Measurements from ENCODE around the gene EPB41L1. TPM values are rescaled to one million over a fixed set of nuclear protein-coding genes. Genes with fewer than 3 reads are reported as not detected.

EPB41L1 gene
- total RNA-seq, 4 donors from 2014 or later = 27.7 to 53.8 (median 34.4) TPM

DNA sequence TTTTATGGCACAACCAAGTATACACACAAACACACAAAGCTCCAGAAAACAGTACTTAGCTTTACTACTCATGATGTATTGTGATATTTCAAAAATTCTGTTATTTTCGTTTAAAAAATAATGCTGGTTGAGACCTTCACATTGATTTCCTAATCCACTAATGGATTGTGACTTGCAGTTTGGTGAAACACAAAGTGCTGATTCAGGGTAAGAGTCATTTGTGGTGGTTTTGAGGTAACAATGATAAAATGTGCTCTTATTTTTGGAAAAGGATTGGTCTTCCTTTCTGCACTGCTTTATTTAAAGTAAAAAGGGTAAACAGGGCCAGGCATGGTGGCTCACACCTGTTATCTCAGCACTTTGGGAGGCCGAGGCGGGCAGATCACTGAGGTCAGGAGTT lies 83.6 kb downstream of the EPB41L1 start:
- no peaks in the 10 kb centered on the region for H3K9me3 ChIP-seq
- intact Hi-C loops (cut with DNase I) = no loop called here
- no peak overlapping the region for H3K27ac ChIP-seq (replicated peaks in 1 of 4)
- TF ChIP-seq EP300 (IDR thresholded peaks at IDR 0.05) = no peak
- no peak for TF ChIP-seq POLR2AphosphoS5 (IDR thresholded peaks at IDR 0.05)
- TF ChIP-seq POLR2A (IDR thresholded peaks at IDR 0.05; ENCODE audit: low read depth) = no peak
- TF ChIP-seq, protein P1, sequence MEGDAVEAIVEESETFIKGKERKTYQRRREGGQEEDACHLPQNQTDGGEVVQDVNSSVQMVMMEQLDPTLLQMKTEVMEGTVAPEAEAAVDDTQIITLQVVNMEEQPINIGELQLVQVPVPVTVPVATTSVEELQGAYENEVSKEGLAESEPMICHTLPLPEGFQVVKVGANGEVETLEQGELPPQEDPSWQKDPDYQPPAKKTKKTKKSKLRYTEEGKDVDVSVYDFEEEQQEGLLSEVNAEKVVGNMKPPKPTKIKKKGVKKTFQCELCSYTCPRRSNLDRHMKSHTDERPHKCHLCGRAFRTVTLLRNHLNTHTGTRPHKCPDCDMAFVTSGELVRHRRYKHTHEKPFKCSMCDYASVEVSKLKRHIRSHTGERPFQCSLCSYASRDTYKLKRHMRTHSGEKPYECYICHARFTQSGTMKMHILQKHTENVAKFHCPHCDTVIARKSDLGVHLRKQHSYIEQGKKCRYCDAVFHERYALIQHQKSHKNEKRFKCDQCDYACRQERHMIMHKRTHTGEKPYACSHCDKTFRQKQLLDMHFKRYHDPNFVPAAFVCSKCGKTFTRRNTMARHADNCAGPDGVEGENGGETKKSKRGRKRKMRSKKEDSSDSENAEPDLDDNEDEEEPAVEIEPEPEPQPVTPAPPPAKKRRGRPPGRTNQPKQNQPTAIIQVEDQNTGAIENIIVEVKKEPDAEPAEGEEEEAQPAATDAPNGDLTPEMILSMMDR (IDR thresholded peaks at IDR 0.05) = no peak
- no peaks in the 10 kb centered on the region for H3K27me3 ChIP-seq
- no peak for DNase-seq (ENCODE audit: extremely low spot score)
- 81% methylated on average over 3 of the region's 3 CpGs for WGBS
- H3K36me3 ChIP-seq = peaks cover 12 to 40% (median 30%) of the 10 kb centered on the region in 4 donors
- no peak overlapping the region for H3K4me3 ChIP-seq
- H3K4me1 ChIP-seq = peaks cover 25 to 49% (median 29%) of the 10 kb centered on the region in 4 donors

DNA sequence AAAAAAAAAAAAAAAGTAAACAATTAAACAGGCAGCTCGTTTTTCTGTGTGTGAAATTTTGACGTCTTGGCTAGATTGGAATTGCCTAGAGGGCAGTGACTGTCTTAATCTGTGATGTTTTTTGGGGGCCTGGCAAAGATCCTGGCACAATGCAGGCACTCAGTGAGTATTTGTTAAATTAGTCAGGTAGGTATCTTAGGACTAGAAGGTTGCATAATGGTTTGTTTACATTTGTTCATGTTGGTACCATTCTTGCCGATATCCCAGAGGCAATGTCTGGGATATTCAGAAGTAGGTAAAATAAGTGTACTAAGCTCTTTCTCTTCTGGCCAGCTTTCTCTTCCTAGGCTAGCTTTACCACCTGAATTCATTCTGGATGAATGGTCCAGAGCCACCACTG lies 84.2 kb downstream of the EPB41L1 start:
- H3K4me1 ChIP-seq = peaks cover 25 to 49% (median 29%) of the 10 kb centered on the region in 4 donors
- DNase-seq (ENCODE audit: extremely low spot score) = no peak
- WGBS = 44% methylated on average over 3 of the region's 3 CpGs
- no peaks in the 10 kb centered on the region for H3K9me3 ChIP-seq
- H3K27me3 ChIP-seq = no peaks in the 10 kb centered on the region
- H3K36me3 ChIP-seq = peaks cover 17 to 46% (median 34%) of the 10 kb centered on the region in 4 donors
- H3K4me3 ChIP-seq = no peak overlapping the region
- no peak overlapping the region for H3K27ac ChIP-seq (replicated peaks in 1 of 4)
- intact Hi-C loops (cut with DNase I) = no loop called here
- TF ChIP-seq POLR2AphosphoS5 (IDR thresholded peaks at IDR 0.05) (no peak), EP300 (IDR thresholded peaks at IDR 0.05) (no peak), POLR2A (IDR thresholded peaks at IDR 0.05; ENCODE audit: low read depth) (no peak)
- TF ChIP-seq, protein P1 (IDR thresholded peaks at IDR 0.05) = no peak

DNA sequence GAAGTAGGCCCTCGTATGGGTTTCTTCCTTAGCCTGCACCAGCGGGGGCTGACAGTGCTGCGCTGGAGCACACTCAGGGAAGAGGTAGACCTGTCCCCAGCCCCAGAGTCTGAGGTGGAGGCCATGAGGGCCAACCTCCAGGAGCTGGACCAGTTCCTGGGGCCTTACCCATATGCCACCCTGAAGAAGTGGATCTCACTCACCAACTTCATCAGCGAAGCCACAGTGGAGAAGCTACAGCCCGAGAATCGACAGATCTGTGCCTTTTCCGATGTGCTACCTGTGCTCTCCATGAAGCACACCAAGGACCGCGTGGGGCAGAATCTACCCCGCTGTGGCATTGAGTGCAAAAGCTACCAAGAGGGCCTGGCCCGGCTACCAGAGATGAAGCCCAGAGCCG lies 85.5 kb downstream of the EPB41L1 start:
- Histone ChIP-seq H3K36me3 (peaks cover 30 to 59% (median 47%) of the 10 kb centered on the region in 4 donors), H3K27me3 (no peaks in the 10 kb centered on the region), H3K4me3 (no peak overlapping the region), H3K27ac (replicated peaks in 1 of 4) (no peak overlapping the region), H3K4me1 (peaks cover 25 to 47% (median 29%) of the 10 kb centered on the region in 4 donors), H3K9me3 (no peaks in the 10 kb centered on the region)
- no peak for DNase-seq (ENCODE audit: extremely low spot score)
- TF ChIP-seq, protein P1 (IDR thresholded peaks at IDR 0.05) = no peak
- TF ChIP-seq EP300 (IDR thresholded peaks at IDR 0.05) (no peak), POLR2A (IDR thresholded peaks at IDR 0.05; ENCODE audit: low read depth) (no peak), POLR2AphosphoS5 (IDR thresholded peaks at IDR 0.05) (no peak)
- WGBS = 75% methylated on average over 3 of the region's 12 CpGs
- intact Hi-C loops (cut with DNase I) = no loop called here

DNA sequence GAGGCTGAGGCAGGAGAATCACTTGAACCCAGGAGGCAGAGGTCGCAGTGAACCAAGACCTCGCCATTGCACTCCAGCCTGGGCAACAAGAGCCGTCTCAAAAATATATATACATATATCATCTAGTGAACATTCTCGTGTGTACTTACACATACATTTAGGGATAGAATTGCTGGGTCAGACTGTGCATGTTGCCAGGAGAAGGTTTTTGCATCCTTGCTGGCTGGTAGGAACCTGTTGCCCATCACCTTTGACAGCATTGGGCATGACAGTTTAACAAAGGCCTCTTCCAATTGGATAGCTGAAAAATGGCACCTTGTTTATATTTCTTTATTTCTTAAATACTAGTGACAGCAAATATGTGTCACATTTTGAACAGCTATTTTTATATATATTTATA lies 87.1 kb downstream of the EPB41L1 start:
- intact Hi-C loops (cut with DNase I) = no loop called here
- TF ChIP-seq EP300 (IDR thresholded peaks at IDR 0.05) (no peak), POLR2AphosphoS5 (IDR thresholded peaks at IDR 0.05) (no peak), POLR2A (IDR thresholded peaks at IDR 0.05; ENCODE audit: low read depth) (no peak)
- TF ChIP-seq, protein P1 (IDR thresholded peaks at IDR 0.05) = no peak
- Histone ChIP-seq H3K9me3 (no peaks in the 10 kb centered on the region), H3K27me3 (no peaks in the 10 kb centered on the region), H3K27ac (replicated peaks in 1 of 4) (no peak overlapping the region), H3K36me3 (peaks cover 46 to 75% (median 63%) of the 10 kb centered on the region in 4 donors), H3K4me3 (no peak overlapping the region), H3K4me1 (peaks cover 20 to 36% (median 23%) of the 10 kb centered on the region in 4 donors)
- 88% methylated on average over 4 of the region's 4 CpGs for WGBS
- no peak for DNase-seq (ENCODE audit: extremely low spot score)

DNA sequence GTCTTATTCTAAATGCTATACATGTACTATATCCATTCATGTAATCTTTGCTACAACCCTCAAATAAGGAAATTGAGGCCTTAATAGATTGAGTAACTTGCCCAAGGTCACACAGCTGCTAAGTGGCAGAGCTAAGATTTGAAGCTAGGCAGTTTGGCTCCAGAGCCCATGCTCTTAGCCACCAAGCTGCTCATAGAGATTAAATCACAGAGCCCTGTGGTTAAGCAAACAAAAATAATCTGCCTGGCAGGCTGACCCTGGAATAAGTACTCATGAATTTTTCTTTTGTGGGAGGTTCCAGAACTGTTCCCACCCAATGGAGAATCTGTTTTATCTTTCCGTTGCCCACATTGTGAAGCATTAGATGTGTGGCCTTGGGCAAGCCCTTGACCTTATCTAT lies 89.2 kb downstream of the EPB41L1 start:
- Histone ChIP-seq H3K27ac (replicated peaks in 1 of 4) (no peak overlapping the region), H3K27me3 (no peaks in the 10 kb centered on the region), H3K4me1 (peaks cover 3 to 16% (median 5%) of the 10 kb centered on the region in 4 donors), H3K9me3 (no peaks in the 10 kb centered on the region), H3K4me3 (no peak overlapping the region), H3K36me3 (peaks cover 60 to 95% (median 84%) of the 10 kb centered on the region in 4 donors)
- 94% methylated on average over 1 of the region's 1 CpG for WGBS
- intact Hi-C loops (cut with DNase I) = no loop called here
- no peak for DNase-seq (ENCODE audit: extremely low spot score)
- TF ChIP-seq, protein P1 (IDR thresholded peaks at IDR 0.05) = no peak
- TF ChIP-seq POLR2A (IDR thresholded peaks at IDR 0.05; ENCODE audit: low read depth) = no peak
- TF ChIP-seq EP300 (IDR thresholded peaks at IDR 0.05) = no peak
- TF ChIP-seq POLR2AphosphoS5 (IDR thresholded peaks at IDR 0.05) = no peak

All from esophagus muscularis mucosa (tissue), 4 donors.